HepG2 (cell line): ENCODE results near the gene TSHZ1. TPM values are rescaled to one million over a fixed set of nuclear protein-coding genes. Genes with fewer than 3 reads are reported as not detected.

Experiments
- ASH2L ChIP-seq: fragments of 300-600, 200-600 bp; sonication (generic); IDR thresholded peaks from 2 replicates; pipeline ENCODE4 v1.7.0; 2017; ENCODE audit warnings: low read depth, mild to moderate bottlenecking, moderate library complexity, mixed read lengths, low read length; ENCODE audit not compliant: insufficient read length
- BHLHE40 ChIP-seq: IDR thresholded peaks from 2 replicates; pipeline ENCODE4 v1.6.1; 2011; ENCODE audit warnings: low read length, improper control_type of control experiment
- BORCS8-MEF2B ChIP-seq: sonication (generic); formaldehyde crosslinking; IDR thresholded peaks from 2 replicates; pipeline ENCODE4 v1.8.0; 2022; ENCODE audit warnings: mild to moderate bottlenecking, missing genetic modification reagents
- FOXK1 ChIP-seq: sonication (generic); formaldehyde crosslinking; IDR thresholded peaks from 2 replicates; pipeline ENCODE4 v1.4.0; 2020; ENCODE audit warnings: low read depth, missing genetic modification reagents, borderline replicate concordance
- KAT2B ChIP-seq: fragments of 150-350 bp; IDR thresholded peaks from 2 replicates; pipeline ENCODE4 v1.6.1; 2014; ENCODE audit warnings: low read depth, low read length, borderline replicate concordance
- KMT2A ChIP-seq: sonication (generic); formaldehyde crosslinking; IDR thresholded peaks from 2 replicates; pipeline ENCODE4 v1.4.0; 2020; ENCODE audit warnings: missing genetic modification reagents
- MYNN ChIP-seq: sonication (generic); formaldehyde crosslinking; IDR thresholded peaks from 2 replicates; pipeline ENCODE4 v1.4.0; 2020; ENCODE audit warnings: mild to moderate bottlenecking, low read depth, missing genetic modification reagents
- NFIB ChIP-seq: sonication (generic); formaldehyde crosslinking; IDR thresholded peaks from 2 replicates; pipeline ENCODE4 v1.9.0; 2021; ENCODE audit warnings: missing genetic modification reagents, mild to moderate bottlenecking, borderline replicate concordance
- PHF8 ChIP-seq: sonication (generic); formaldehyde crosslinking; IDR thresholded peaks from 2 replicates; pipeline ENCODE4 v1.5.0; 2020; ENCODE audit warnings: missing genetic modification reagents
- STAG1 ChIP-seq: sonication (generic); formaldehyde crosslinking; IDR thresholded peaks from 2 replicates; pipeline ENCODE4 v1.4.0; 2020; ENCODE audit warnings: missing genetic modification reagents
- YEATS4 ChIP-seq: sonication (generic); formaldehyde crosslinking; IDR thresholded peaks from 2 replicates; pipeline ENCODE4 v1.4.0; 2020; ENCODE audit warnings: missing genetic modification reagents, borderline replicate concordance
- ZEB1 ChIP-seq: IDR thresholded peaks from 2 replicates; pipeline ENCODE4 v1.6.1; 2012; ENCODE audit warnings: mild to moderate bottlenecking, low read depth, inconsistent platforms; ENCODE audit not compliant: insufficient replicate concordance
- ZNF207 ChIP-seq: fragments of 450-650 bp; IDR thresholded peaks from 2 replicates; pipeline ENCODE4 v1.6.1; 2016; ENCODE audit warnings: antibody characterized with exemption, borderline replicate concordance
- ZNF230 ChIP-seq: sonication (generic); formaldehyde crosslinking; IDR thresholded peaks from 2 replicates; pipeline ENCODE4 v1.4.0; 2020; ENCODE audit warnings: mild to moderate bottlenecking, missing genetic modification reagents
- ZNF251 ChIP-seq: sonication (generic); formaldehyde crosslinking; IDR thresholded peaks from 2 replicates; pipeline ENCODE4 v1.9.0; 2021; ENCODE audit warnings: mild to moderate bottlenecking, missing genetic modification reagents
- ZNF572 ChIP-seq: sonication (generic); formaldehyde crosslinking; IDR thresholded peaks from 2 replicates; pipeline ENCODE4 v1.5.1; 2020; ENCODE audit warnings: mild to moderate bottlenecking, missing genetic modification reagents
- ZNF777 ChIP-seq: sonication (generic); formaldehyde crosslinking; IDR thresholded peaks from 2 replicates; pipeline ENCODE4 v1.4.0; 2020; ENCODE audit warnings: missing genetic modification reagents
- polyA plus RNA-seq, 8 experiments: library from polyadenylated mRNA; depleted of rRNA in 3 of 8; stranded (reverse) in 7 of 8; unstranded in 1 of 8; fragments of >200 nt; fragmentation: Illumina TruSeq in 4 of 8; extraction: Trizol in 4 of 8; gene quantifications; 2 replicates each; pipeline versions ENCODE4 v1.2.1 to v1.2.3, GENCODE V29; 2011 to 2016; ENCODE audit warnings: low read depth in 4 of 8, missing spikeins in 1 of 8, mixed read lengths in 1 of 8; ENCODE audit not compliant: insufficient read depth in 1 of 8
- total RNA-seq, 5 experiments: library from RNA; depleted of rRNA; stranded (reverse); fragments of >200 nt; fragmentation: Illumina TruSeq; extraction: Trizol; gene quantifications; 2 replicates each; pipeline ENCODE4 v1.2.3, GENCODE V29; 2016; ENCODE audit warnings: low read depth in 1 of 5
- TF ChIP-seq, protein P1 (sequence below): sonication (generic); IDR thresholded peaks from 2 replicates; pipeline ENCODE4 v1.6.1; 2016; ENCODE audit warnings: low read depth, borderline replicate concordance
- TF ChIP-seq, protein P2 (sequence below): sonication (generic); formaldehyde crosslinking; IDR thresholded peaks from 2 replicates; pipeline ENCODE4 v1.4.0; 2020; ENCODE audit warnings: mild to moderate bottlenecking, missing genetic modification reagents
- TF ChIP-seq, protein P3 (sequence below): sonication (generic); formaldehyde crosslinking; IDR thresholded peaks from 2 replicates; pipeline ENCODE4 v1.8.0; 2022; ENCODE audit warnings: missing genetic modification reagents, mild to moderate bottlenecking, borderline replicate concordance
- TF ChIP-seq, protein P4 (sequence below): IDR thresholded peaks from 2 replicates; pipeline ENCODE4 v1.6.1; 2016; ENCODE audit warnings: mild to moderate bottlenecking, missing biosample characterization, missing genetic modification reagents
- TF ChIP-seq, protein P5 (sequence below), 2 experiments: IDR thresholded peaks; 2 replicates each; pipeline ENCODE4 v1.6.1; 2011 to 2012; ENCODE audit warnings: low read length in 2 of 2, borderline replicate concordance in 1 of 2, low read depth in 1 of 2, mild to moderate bottlenecking in 1 of 2, moderate library complexity in 1 of 2

The TSHZ1 gene
- total and polyA plus RNA-seq, 2 of the 13 experiments (the other 11 are each of a cell fraction or from before 2014, with no cell fraction given) = 2.5 to 2.7 TPM

DNA sequence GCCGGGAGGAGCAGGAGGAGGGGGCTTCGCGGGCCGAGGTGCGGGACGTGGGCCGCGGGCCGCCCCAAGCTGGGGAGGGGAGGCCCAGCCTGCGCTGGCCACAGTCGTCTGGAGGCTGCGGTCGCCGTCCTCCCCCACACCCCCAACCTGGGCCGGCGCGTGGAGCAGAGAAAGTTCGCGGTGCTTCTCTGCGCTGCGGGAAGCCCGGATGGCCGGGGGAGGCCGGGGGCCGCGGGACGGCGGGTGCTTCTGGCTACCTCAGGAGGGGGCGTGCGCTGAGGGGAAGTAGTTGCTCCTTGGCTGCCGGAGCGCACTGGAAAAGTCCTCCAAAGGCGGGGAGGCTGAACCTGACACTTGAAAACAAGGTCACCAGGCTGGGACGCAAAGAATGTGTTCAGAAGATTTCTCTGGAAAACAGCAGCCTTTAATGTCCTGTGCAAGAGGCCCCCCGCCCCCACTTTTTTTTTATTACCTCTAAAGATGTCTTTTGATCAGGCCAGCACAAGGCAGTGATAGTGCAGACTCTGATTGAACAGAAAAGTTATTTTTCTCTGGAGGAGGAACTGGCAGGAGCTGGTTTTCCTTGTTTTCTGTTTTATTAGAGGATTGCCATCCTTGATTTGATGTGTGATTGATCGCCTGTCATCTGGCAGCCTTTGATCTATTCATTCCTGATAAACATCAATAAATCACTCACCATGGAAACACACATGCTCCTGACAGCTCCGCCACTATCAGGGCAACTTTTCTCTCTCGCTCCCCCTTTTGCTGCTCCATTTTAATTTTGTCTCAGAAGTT lies 1.6 kb downstream of the TSHZ1 start (continued):
- TF ChIP-seq ASH2L (no peak), ZNF230 (CRISPR knock-in tag) (no peak), ZNF572 (CRISPR knock-in tag) (no peak), PHF8 (CRISPR knock-in tag) (peak; percentile 59), FOXK1 (CRISPR knock-in tag) (no peak), MYNN (CRISPR knock-in tag) (no peak), BHLHE40 (no peak), KAT2B (no peak), YEATS4 (no peak), STAG1 (CRISPR knock-in tag) (no peak), KMT2A (CRISPR knock-in tag) (peak; percentile 51; the same call in 1 of the 2 replicates), ZNF777 (CRISPR knock-in tag) (0 out of 2 replicates have a peak, but pooled peaks have one; percentile 21), ZNF207 (no peak), BORCS8-MEF2B (CRISPR knock-in tag) (no peak; the same call in 1 of the 2 replicates), ZNF251 (no peak), ZEB1 (no peak), NFIB (CRISPR knock-in tag) (no peak)
- TF ChIP-seq, protein P1, sequence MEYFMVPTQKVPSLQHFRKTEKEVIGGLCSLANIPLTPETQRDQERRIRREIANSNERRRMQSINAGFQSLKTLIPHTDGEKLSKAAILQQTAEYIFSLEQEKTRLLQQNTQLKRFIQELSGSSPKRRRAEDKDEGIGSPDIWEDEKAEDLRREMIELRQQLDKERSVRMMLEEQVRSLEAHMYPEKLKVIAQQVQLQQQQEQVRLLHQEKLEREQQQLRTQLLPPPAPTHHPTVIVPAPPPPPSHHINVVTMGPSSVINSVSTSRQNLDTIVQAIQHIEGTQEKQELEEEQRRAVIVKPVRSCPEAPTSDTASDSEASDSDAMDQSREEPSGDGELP = no peak
- TF ChIP-seq, protein P2, sequence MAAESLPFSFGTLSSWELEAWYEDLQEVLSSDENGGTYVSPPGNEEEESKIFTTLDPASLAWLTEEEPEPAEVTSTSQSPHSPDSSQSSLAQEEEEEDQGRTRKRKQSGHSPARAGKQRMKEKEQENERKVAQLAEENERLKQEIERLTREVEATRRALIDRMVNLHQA = no peak
- TF ChIP-seq, protein P3, sequence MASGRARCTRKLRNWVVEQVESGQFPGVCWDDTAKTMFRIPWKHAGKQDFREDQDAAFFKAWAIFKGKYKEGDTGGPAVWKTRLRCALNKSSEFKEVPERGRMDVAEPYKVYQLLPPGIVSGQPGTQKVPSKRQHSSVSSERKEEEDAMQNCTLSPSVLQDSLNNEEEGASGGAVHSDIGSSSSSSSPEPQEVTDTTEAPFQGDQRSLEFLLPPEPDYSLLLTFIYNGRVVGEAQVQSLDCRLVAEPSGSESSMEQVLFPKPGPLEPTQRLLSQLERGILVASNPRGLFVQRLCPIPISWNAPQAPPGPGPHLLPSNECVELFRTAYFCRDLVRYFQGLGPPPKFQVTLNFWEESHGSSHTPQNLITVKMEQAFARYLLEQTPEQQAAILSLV (CRISPR knock-in tag) = 0 out of 2 replicates have a peak, but pooled peaks have one; percentile 46
- TF ChIP-seq, protein P4, sequence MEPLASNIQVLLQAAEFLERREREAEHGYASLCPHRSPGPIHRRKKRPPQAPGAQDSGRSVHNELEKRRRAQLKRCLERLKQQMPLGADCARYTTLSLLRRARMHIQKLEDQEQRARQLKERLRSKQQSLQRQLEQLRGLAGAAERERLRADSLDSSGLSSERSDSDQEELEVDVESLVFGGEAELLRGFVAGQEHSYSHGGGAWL = 0 out of 2 replicates have a peak, but pooled peaks have one; percentile 34
- TF ChIP-seq, protein P5, sequence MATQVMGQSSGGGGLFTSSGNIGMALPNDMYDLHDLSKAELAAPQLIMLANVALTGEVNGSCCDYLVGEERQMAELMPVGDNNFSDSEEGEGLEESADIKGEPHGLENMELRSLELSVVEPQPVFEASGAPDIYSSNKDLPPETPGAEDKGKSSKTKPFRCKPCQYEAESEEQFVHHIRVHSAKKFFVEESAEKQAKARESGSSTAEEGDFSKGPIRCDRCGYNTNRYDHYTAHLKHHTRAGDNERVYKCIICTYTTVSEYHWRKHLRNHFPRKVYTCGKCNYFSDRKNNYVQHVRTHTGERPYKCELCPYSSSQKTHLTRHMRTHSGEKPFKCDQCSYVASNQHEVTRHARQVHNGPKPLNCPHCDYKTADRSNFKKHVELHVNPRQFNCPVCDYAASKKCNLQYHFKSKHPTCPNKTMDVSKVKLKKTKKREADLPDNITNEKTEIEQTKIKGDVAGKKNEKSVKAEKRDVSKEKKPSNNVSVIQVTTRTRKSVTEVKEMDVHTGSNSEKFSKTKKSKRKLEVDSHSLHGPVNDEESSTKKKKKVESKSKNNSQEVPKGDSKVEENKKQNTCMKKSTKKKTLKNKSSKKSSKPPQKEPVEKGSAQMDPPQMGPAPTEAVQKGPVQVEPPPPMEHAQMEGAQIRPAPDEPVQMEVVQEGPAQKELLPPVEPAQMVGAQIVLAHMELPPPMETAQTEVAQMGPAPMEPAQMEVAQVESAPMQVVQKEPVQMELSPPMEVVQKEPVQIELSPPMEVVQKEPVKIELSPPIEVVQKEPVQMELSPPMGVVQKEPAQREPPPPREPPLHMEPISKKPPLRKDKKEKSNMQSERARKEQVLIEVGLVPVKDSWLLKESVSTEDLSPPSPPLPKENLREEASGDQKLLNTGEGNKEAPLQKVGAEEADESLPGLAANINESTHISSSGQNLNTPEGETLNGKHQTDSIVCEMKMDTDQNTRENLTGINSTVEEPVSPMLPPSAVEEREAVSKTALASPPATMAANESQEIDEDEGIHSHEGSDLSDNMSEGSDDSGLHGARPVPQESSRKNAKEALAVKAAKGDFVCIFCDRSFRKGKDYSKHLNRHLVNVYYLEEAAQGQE (IDR thresholded peaks at IDR 0.05; ENCODE audit: borderline replicate concordance in 1 of 2, low read depth in 1 of 2, low read length in 2 of 2) = no peak
